Measurements from ENCODE around the gene PWWP3B.

PWWP3B gene

DNA sequence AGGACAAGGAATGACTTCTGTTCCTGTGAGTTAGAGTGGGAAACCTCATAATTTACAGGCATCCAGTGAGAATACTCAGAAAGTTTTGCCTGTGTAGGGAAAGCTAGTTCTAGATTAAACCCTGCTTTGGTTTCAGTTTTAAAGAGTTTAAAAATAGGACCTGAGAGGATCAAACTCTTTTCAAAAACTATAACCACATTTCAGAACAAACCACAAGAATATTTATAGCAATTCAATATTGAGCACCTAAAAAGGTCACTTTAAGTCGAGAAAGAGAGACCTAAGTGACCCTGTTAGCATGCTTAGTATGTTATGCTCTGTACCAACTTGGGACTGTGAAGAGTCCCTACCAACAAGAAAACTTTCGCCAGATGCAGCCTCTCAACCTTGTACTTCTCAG lies 17.4 kb upstream of the PWWP3B start:
- TF ChIP-seq, protein P1, sequence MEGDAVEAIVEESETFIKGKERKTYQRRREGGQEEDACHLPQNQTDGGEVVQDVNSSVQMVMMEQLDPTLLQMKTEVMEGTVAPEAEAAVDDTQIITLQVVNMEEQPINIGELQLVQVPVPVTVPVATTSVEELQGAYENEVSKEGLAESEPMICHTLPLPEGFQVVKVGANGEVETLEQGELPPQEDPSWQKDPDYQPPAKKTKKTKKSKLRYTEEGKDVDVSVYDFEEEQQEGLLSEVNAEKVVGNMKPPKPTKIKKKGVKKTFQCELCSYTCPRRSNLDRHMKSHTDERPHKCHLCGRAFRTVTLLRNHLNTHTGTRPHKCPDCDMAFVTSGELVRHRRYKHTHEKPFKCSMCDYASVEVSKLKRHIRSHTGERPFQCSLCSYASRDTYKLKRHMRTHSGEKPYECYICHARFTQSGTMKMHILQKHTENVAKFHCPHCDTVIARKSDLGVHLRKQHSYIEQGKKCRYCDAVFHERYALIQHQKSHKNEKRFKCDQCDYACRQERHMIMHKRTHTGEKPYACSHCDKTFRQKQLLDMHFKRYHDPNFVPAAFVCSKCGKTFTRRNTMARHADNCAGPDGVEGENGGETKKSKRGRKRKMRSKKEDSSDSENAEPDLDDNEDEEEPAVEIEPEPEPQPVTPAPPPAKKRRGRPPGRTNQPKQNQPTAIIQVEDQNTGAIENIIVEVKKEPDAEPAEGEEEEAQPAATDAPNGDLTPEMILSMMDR (IDR thresholded peaks at IDR 0.05; ENCODE audit: borderline replicate concordance, extremely low read depth, low read length, poor library complexity, severe bottlenecking), result no peak
- TF ChIP-seq EZH2 (IDR thresholded peaks at IDR 0.05; ENCODE audit: borderline replicate concordance, low read depth, low read length, severe bottlenecking), result no peak
- H3K27ac ChIP-seq (ENCODE audit: low read length), result no peak overlapping the region
- H3K9me3 ChIP-seq (ENCODE audit: insufficient read depth, low read length, severe bottlenecking), result no peaks in the 10 kb centered on the region
- ATAC-seq (ENCODE audit: insufficient read depth, low read depth), result no peak
- no peaks in the 10 kb centered on the region for H4K20me1 ChIP-seq (ENCODE audit: insufficient read depth, low read length)
- no peak overlapping the region for H3K4me2 ChIP-seq (ENCODE audit: insufficient read depth, low read length)
- H3K27me3 ChIP-seq (ENCODE audit: insufficient read depth, low read length, poor library complexity), result no peaks in the 10 kb centered on the region
- H3K79me2 ChIP-seq (ENCODE audit: insufficient read depth, low read length), result no peaks in the 10 kb centered on the region
- no peaks in the 10 kb centered on the region for H3K4me1 ChIP-seq (ENCODE audit: insufficient read depth, low read length)
- no peak overlapping the region for H3K9ac ChIP-seq (ENCODE audit: low read depth, low read length)
- no peak for DNase-seq
- no peak overlapping the region for H2AFZ ChIP-seq (ENCODE audit: low read depth, low read length)
- no peaks in the 10 kb centered on the region for H3K36me3 ChIP-seq (ENCODE audit: insufficient read depth, low read length)
- H3K4me3 ChIP-seq (ENCODE audit: low read depth in 1 of 2, low read length in 2 of 2), result no peak overlapping the region

- Histone ChIP-seq H3K9ac (ENCODE audit: low read depth, low read length) (no peak overlapping the region), H3K36me3 (ENCODE audit: insufficient read depth, low read length) (no peaks in the 10 kb centered on the region), H3K4me2 (ENCODE audit: insufficient read depth, low read length) (no peak overlapping the region), H3K27me3 (ENCODE audit: insufficient read depth, low read length, poor library complexity) (no peaks in the 10 kb centered on the region), H3K4me3 (ENCODE audit: low read depth in 1 of 2, low read length in 2 of 2) (no peak overlapping the region), H3K79me2 (ENCODE audit: insufficient read depth, low read length) (no peaks in the 10 kb centered on the region), H3K9me3 (ENCODE audit: insufficient read depth, low read length, severe bottlenecking) (no peaks in the 10 kb centered on the region), H3K4me1 (ENCODE audit: insufficient read depth, low read length) (no peaks in the 10 kb centered on the region), H4K20me1 (ENCODE audit: insufficient read depth, low read length) (no peaks in the 10 kb centered on the region), H3K27ac (ENCODE audit: low read length) (no peak overlapping the region), H2AFZ (ENCODE audit: low read depth, low read length) (no peak overlapping the region)
- ATAC-seq (ENCODE audit: insufficient read depth, low read depth) (no peak), DNase-seq (no peak)
- TF ChIP-seq, protein P1 (IDR thresholded peaks at IDR 0.05; ENCODE audit: borderline replicate concordance, extremely low read depth, low read length, poor library complexity, severe bottlenecking), result no peak
- TF ChIP-seq EZH2 (IDR thresholded peaks at IDR 0.05; ENCODE audit: borderline replicate concordance, low read depth, low read length, severe bottlenecking), result no peak
Measured at GRCh38 chrX:106159861-106160282, 8.2 kb upstream of the PWWP3B start.

DNA sequence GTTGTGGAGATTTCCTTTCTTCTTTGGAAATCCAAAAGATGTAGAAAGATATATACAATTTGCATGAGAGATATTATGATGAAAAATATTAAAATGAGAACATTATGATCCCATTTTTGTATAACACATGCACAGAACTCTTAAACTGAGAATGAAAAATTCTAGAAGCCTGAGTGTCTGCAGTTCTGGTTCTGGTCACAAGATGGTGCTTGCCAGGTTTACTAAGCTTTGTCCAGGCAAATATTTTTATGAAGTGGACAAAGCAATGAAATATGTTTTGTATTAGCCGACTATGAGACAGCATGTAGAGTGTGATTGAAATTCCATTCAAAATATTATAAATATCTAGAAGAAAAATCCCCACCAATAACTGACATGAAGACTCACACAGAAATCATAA lies 2.2 kb downstream of the PWWP3B start:
- TF ChIP-seq, protein P1 (IDR thresholded peaks at IDR 0.05; ENCODE audit: borderline replicate concordance, extremely low read depth, low read length, poor library complexity, severe bottlenecking), result no peak
- TF ChIP-seq EZH2 (IDR thresholded peaks at IDR 0.05; ENCODE audit: borderline replicate concordance, low read depth, low read length, severe bottlenecking), result no peak
- H3K27me3 ChIP-seq (ENCODE audit: insufficient read depth, low read length, poor library complexity), result no peaks in the 10 kb centered on the region
- H2AFZ ChIP-seq (ENCODE audit: low read depth, low read length), result no peak overlapping the region
- H3K9ac ChIP-seq (ENCODE audit: low read depth, low read length), result no peak overlapping the region
- H3K36me3 ChIP-seq (ENCODE audit: insufficient read depth, low read length), result no peaks in the 10 kb centered on the region
- DNase-seq (no peak), ATAC-seq (ENCODE audit: insufficient read depth, low read depth) (no peak)
- no peaks in the 10 kb centered on the region for H3K9me3 ChIP-seq (ENCODE audit: insufficient read depth, low read length, severe bottlenecking)
- no peak overlapping the region for H3K4me2 ChIP-seq (ENCODE audit: insufficient read depth, low read length)
- H3K27ac ChIP-seq (ENCODE audit: low read length), result no peak overlapping the region
- H3K4me3 ChIP-seq (ENCODE audit: low read depth in 1 of 2, low read length in 2 of 2), result no peak overlapping the region
- no peaks in the 10 kb centered on the region for H4K20me1 ChIP-seq (ENCODE audit: insufficient read depth, low read length)
- H3K79me2 ChIP-seq (ENCODE audit: insufficient read depth, low read length), result no peaks in the 10 kb centered on the region
- H3K4me1 ChIP-seq (ENCODE audit: insufficient read depth, low read length), result no peaks in the 10 kb centered on the region

GRCh38 chrX:106171293-106171820 lies 3.3 kb downstream of the PWWP3B start:
- H3K27me3 ChIP-seq (ENCODE audit: insufficient read depth, low read length, poor library complexity), result no peaks in the 10 kb centered on the region
- H2AFZ ChIP-seq (ENCODE audit: low read depth, low read length), result no peak overlapping the region
- no peaks in the 10 kb centered on the region for H3K79me2 ChIP-seq (ENCODE audit: insufficient read depth, low read length)
- H3K9ac ChIP-seq (ENCODE audit: low read depth, low read length), result no peak overlapping the region
- DNase-seq (no peak), ATAC-seq (ENCODE audit: insufficient read depth, low read depth) (no peak)
- H3K4me2 ChIP-seq (ENCODE audit: insufficient read depth, low read length), result no peak overlapping the region
- H3K27ac ChIP-seq (ENCODE audit: low read length), result no peak overlapping the region
- H3K4me3 ChIP-seq (ENCODE audit: low read depth in 1 of 2, low read length in 2 of 2), result no peak overlapping the region
- H4K20me1 ChIP-seq (ENCODE audit: insufficient read depth, low read length), result no peaks in the 10 kb centered on the region
- no peaks in the 10 kb centered on the region for H3K36me3 ChIP-seq (ENCODE audit: insufficient read depth, low read length)
- no peaks in the 10 kb centered on the region for H3K9me3 ChIP-seq (ENCODE audit: insufficient read depth, low read length, severe bottlenecking)
- no peaks in the 10 kb centered on the region for H3K4me1 ChIP-seq (ENCODE audit: insufficient read depth, low read length)
- TF ChIP-seq, protein P1 (IDR thresholded peaks at IDR 0.05; ENCODE audit: borderline replicate concordance, extremely low read depth, low read length, poor library complexity, severe bottlenecking), result no peak
- TF ChIP-seq EZH2 (IDR thresholded peaks at IDR 0.05; ENCODE audit: borderline replicate concordance, low read depth, low read length, severe bottlenecking), result no peak
